Measurements from ENCODE around the gene B3GALNT2. TPM values are rescaled to one million over a fixed set of nuclear protein-coding genes. Genes with fewer than 3 reads are reported as not detected.

The B3GALNT2 gene
- total RNA-seq, 2 experiments from 2014 or later = 10.7 to 13.1 TPM

DNA sequence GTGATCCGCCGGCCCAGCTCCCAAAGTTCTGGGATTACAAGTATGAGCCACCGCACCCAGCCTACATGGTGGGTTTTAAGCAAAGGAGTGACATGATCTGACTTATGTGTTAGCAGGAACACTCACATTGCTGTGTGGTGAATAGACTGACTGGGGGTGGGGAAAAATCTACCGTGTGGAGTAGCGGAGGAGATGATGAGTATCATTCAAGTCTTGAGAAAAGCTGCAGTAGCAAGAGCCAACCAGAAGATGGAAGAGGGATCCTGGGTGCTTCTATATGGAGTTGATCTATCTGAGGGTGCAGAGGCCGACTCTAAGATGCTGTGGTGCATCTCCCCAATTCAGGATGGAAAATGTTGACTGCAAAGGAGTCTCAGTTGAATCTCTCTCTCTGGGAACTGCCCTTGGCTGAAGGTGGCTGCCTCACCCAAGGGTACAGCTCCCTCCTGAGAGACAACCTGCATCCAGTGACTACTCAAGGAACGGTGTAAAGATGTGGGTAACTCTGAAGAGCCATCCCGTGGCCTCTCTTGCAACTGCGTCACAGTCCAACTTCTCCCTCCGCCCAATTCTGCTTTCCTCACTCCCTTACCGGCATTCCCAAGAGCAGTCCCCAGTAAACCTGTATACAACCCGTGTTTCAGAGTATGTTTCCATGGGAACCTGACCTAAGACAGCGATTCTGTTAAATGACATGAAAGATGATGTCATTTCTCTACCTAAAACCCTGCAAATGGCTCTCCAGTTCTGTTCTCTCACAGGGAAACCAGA, 7.4 kb upstream of the B3GALNT2 start:
- ChIA-PET POLR2A (interaction anchor here (0.7 kb wide), 1 partner anchor 101 kb away, joined by 3 read pairs; no protein-coding TSS in a partner anchor), CTCF (interaction anchor here (0.9 kb wide), 1 partner anchor 460 kb away, joined by 3 read pairs; no protein-coding TSS in a partner anchor)
- no peak for DNase-seq
- peaks cover 1% of the 10 kb centered on the region for H3K27me3 Mint-ChIP-seq
- TF ChIP-seq, protein P1, sequence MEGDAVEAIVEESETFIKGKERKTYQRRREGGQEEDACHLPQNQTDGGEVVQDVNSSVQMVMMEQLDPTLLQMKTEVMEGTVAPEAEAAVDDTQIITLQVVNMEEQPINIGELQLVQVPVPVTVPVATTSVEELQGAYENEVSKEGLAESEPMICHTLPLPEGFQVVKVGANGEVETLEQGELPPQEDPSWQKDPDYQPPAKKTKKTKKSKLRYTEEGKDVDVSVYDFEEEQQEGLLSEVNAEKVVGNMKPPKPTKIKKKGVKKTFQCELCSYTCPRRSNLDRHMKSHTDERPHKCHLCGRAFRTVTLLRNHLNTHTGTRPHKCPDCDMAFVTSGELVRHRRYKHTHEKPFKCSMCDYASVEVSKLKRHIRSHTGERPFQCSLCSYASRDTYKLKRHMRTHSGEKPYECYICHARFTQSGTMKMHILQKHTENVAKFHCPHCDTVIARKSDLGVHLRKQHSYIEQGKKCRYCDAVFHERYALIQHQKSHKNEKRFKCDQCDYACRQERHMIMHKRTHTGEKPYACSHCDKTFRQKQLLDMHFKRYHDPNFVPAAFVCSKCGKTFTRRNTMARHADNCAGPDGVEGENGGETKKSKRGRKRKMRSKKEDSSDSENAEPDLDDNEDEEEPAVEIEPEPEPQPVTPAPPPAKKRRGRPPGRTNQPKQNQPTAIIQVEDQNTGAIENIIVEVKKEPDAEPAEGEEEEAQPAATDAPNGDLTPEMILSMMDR (IDR thresholded peaks at IDR 0.05) = no peak
- intact Hi-C loops (cut with micrococcal nuclease) = loop anchor here (5.0 to 10.0 kb wide), 2 partner anchors 223 to 461 kb away; no protein-coding TSS in a partner anchor
- H3K4me3 Mint-ChIP-seq = no peak overlapping the region
- no peaks in the 10 kb centered on the region for H3K36me3 Mint-ChIP-seq (ENCODE audit: low read depth)
- H3K4me1 Mint-ChIP-seq (ENCODE audit: low read depth) = peaks cover 5% of the 10 kb centered on the region
- ATAC-seq = no peak
- H3K9me3 Mint-ChIP-seq = no peaks in the 10 kb centered on the region
- H3K27ac Mint-ChIP-seq = no peak overlapping the region

DNA sequence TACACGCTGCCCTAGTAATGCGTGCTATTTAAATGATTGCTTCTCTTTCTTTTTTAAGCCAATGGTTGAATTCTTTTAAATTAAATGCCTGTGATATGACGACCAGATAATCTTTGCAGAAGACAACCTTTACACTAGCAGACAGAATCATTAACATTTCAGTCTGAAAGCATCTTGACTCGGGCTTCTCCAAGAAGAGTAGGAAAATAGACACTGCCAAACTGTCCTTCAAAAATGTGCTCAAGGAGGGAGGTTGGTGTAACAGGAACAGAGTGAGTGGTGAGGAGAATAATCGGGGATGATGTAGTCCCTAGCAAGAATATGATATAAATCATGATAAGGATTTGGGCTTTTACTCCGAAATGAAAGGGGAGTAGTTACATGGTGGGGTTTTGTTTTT, 6.6 kb upstream of the B3GALNT2 start:
- peaks cover 11% of the 10 kb centered on the region for H3K4me1 Mint-ChIP-seq (ENCODE audit: low read depth)
- no peaks in the 10 kb centered on the region for H3K9me3 Mint-ChIP-seq
- H3K36me3 Mint-ChIP-seq (ENCODE audit: low read depth) = no peaks in the 10 kb centered on the region
- no peak overlapping the region for H3K27ac Mint-ChIP-seq
- TF ChIP-seq, protein P1 (IDR thresholded peaks at IDR 0.05) = no peak
- ChIA-PET POLR2A (no interaction called here), CTCF (no interaction called here)
- H3K27me3 Mint-ChIP-seq = peaks cover 1% of the 10 kb centered on the region
- DNase-seq (no peak), ATAC-seq (no peak)
- H3K4me3 Mint-ChIP-seq = no peak overlapping the region
- intact Hi-C loops (cut with micrococcal nuclease) = loop anchor here (5.0 to 10.0 kb wide), 2 partner anchors 224 to 461 kb away; no protein-coding TSS in a partner anchor

DNA sequence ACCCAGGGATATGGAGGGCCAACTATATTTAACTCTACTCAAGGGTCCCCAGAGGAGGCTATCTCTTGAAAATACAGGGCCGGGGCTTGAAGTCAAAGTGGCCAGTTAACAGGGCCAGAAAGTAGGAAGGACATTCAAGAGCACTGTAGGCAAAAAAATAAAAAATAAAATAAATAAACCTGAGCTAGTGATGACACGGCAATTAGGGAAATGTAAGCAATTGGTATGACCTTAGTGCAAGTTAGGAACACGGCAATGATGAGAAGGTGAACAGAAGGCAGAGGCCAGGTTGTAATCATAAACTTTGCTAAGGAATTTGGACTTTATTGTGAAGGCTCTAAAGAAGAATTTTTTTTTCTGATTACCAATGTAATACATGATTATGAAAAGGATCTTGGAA, 3.4 kb upstream of the B3GALNT2 start:
- DNase-seq (no peak), ATAC-seq (no peak)
- POLR2A ChIA-PET = no interaction called here
- Mint-ChIP-seq H3K27me3 (no peaks in the 10 kb centered on the region), H3K9me3 (no peaks in the 10 kb centered on the region), H3K36me3 (ENCODE audit: low read depth) (no peaks in the 10 kb centered on the region), H3K27ac (no peak overlapping the region), H3K4me3 (no peak overlapping the region), H3K4me1 (ENCODE audit: low read depth) (peaks cover 16% of the 10 kb centered on the region)
- CTCF ChIA-PET = no interaction called here
- intact Hi-C loops (cut with micrococcal nuclease) = no loop called here
- TF ChIP-seq, protein P1 (IDR thresholded peaks at IDR 0.05) = no peak

DNA sequence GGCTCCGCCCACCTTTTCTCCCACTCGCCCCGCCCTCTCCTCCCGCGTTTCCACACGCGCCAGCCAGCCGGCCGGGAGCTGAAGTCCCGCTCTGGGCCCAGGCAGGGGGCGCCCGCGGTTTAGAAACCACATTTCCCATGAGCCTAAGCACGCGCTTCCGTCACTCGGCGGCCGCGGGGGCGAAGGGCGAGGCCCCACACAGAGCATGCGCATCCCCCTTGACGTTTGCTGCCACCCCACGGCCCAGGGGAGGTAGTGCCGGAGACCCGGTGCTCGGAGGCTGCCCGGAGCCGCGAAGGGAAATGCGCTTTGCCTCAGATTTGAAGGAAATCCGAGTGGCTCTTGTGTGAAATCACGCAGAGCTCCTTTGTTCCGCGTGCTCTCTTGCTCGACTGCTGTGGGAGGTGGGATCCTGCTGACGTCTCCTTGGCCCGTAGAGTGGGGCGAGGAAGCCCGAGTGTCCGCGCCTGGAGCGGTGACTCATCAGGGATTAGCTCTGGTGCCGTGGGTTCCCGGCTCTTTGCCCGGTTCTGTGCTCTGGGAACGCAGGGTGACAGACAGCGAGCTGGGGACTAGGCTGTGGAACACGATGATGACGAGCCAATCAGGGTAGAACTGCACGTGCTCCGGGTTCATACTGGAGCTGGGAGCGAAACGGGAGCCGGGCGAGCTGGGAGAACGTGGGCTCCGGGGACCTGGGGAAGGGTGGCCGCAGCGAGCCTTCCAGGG, 406 bp upstream of the B3GALNT2 start:
- Mint-ChIP-seq H3K9me3 (no peaks in the 10 kb centered on the region), H3K27me3 (no peaks in the 10 kb centered on the region), H3K4me3 (peak overlapping the region; percentile 89), H3K36me3 (ENCODE audit: low read depth) (peaks cover 1% of the 10 kb centered on the region), H3K4me1 (ENCODE audit: low read depth) (peaks cover 30% of the 10 kb centered on the region), H3K27ac (peak overlapping the region; percentile 98)
- TF ChIP-seq, protein P1 (IDR thresholded peaks at IDR 0.05) = peak; percentile 92
- ATAC-seq (peak; percentile 93), DNase-seq (peak; percentile 99)
- POLR2A ChIA-PET = interaction anchor here (0.5 to 2.7 kb wide), 17 partner anchors 10 to 801 kb away, joined by 3 to 9 read pairs (median 3); partner anchors contain the start of gene TBCE
- intact Hi-C loops (cut with micrococcal nuclease) = no loop called here
- CTCF ChIA-PET = interaction anchor here (0.7 to 3.8 kb wide), 20 partner anchors 10 to 468 kb away, joined by 3 to 19 read pairs (median 4); no protein-coding TSS in a partner anchor

Measured in activated CD8-positive, alpha-beta T cell treated with anti-CD3 and anti-CD28 coated beads for 36 hours (primary cell).